SK-N-SH treated with all-trans-retinoic acid at 6 μM for 48 hours (cell line): ENCODE measurements around the gene RPS24.
"Not testable (repeated sequence)": the region's sequence is repeated elsewhere in the genome, so short reads cannot be mapped to it uniquely, and the experiment has no call there.

Experiments used
- ATAC-seq: fragments of 200-7000 bp; cut with Tn5 transposase; 3 replicates; pipeline ENCODE4 v1.9.1; 2020; ENCODE audit warnings: mild to moderate bottlenecking, moderate library complexity
- ARNTL ChIP-seq: fragments of 450-650 bp; formaldehyde crosslinking; IDR thresholded peaks from 2 replicates; pipeline ENCODE4 v1.5.0; 2020; ENCODE audit warnings: low read depth, mild to moderate bottlenecking, moderate library complexity, borderline replicate concordance
- CREB5 ChIP-seq: fragments of 250-450 bp; sonication (Bioruptor Pico); IDR thresholded peaks from 2 replicates; pipeline ENCODE4 v1.5.1; 2020; ENCODE audit warnings: low read depth, mild to moderate bottlenecking, moderate library complexity
- CSDC2 ChIP-seq: fragments of 250-450 bp; sonication (Bioruptor Pico); IDR thresholded peaks from 2 replicates; pipeline ENCODE4 v1.5.0; 2020; ENCODE audit warnings: mild to moderate bottlenecking, moderate library complexity
- ESRRG ChIP-seq: fragments of 250-450 bp; sonication (Bioruptor Pico); IDR thresholded peaks from 2 replicates; pipeline ENCODE4 v1.6.1; 2021; ENCODE audit warnings: mild to moderate bottlenecking
- GLIS3 ChIP-seq: fragments of 250-450 bp; sonication (Bioruptor Pico); IDR thresholded peaks from 2 replicates; pipeline ENCODE4 v1.5.0; 2020; ENCODE audit warnings: mild to moderate bottlenecking, moderate library complexity
- ISL1 ChIP-seq: fragments of 250-450 bp; sonication (Bioruptor Pico); IDR thresholded peaks from 2 replicates; pipeline ENCODE4 v2.1.2; 2022; ENCODE audit warnings: mild to moderate bottlenecking, moderate library complexity
- PPARA ChIP-seq: fragments of 250-450 bp; sonication (Bioruptor Pico); IDR thresholded peaks from 2 replicates; pipeline ENCODE4 v1.5.0; 2020; ENCODE audit warnings: mild to moderate bottlenecking, borderline replicate concordance
- RARB ChIP-seq: fragments of 250-450 bp; sonication (Bioruptor Pico); IDR thresholded peaks from 2 replicates; pipeline ENCODE4 v1.8.0; 2021; ENCODE audit warnings: mild to moderate bottlenecking, moderate library complexity
- SNAI2 ChIP-seq: fragments of 250-450 bp; sonication (Bioruptor Pico); IDR thresholded peaks from 2 replicates; pipeline ENCODE4 v1.5.0; 2020; ENCODE audit warnings: mild to moderate bottlenecking, moderate library complexity
- TCF4 ChIP-seq: fragments of 250-450 bp; sonication (Bioruptor Pico); IDR thresholded peaks from 2 replicates; pipeline ENCODE4 v1.8.0; 2021; ENCODE audit warnings: mild to moderate bottlenecking, moderate library complexity, borderline replicate concordance
- TOX ChIP-seq: fragments of 250-450 bp; sonication (Bioruptor Pico); IDR thresholded peaks from 2 replicates; pipeline ENCODE4 v1.8.0; 2021; ENCODE audit warnings: mild to moderate bottlenecking, moderate library complexity, borderline replicate concordance
- ZC3H10 ChIP-seq: fragments of 250-450 bp; sonication (Bioruptor Pico); IDR thresholded peaks from 2 replicates; pipeline ENCODE4 v1.5.1; 2021; ENCODE audit warnings: mild to moderate bottlenecking, moderate library complexity
- ZFP3 ChIP-seq: fragments of 250-450 bp; sonication (Bioruptor Pico); IDR thresholded peaks from 2 replicates; pipeline ENCODE4 v1.5.0; 2020; ENCODE audit warnings: mild to moderate bottlenecking, moderate library complexity
- ZFP30 ChIP-seq: fragments of 450-650 bp; formaldehyde crosslinking; IDR thresholded peaks from 2 replicates; pipeline ENCODE4 v1.5.0; 2022; ENCODE audit warnings: mild to moderate bottlenecking, moderate library complexity
- ZNF565 ChIP-seq: fragments of 450-650 bp; formaldehyde crosslinking; conservative IDR thresholded peaks from 2 replicates; pipeline ENCODE4 v1.5.0; 2020; ENCODE audit warnings: low read depth, mild to moderate bottlenecking, moderate library complexity
- ZNF70 ChIP-seq: fragments of 450-650 bp; formaldehyde crosslinking; IDR thresholded peaks from 2 replicates; pipeline ENCODE4 v1.5.0; 2020; ENCODE audit warnings: mild to moderate bottlenecking, moderate library complexity
- ZNF8 ChIP-seq: fragments of 450-650 bp; formaldehyde crosslinking; IDR thresholded peaks from 2 replicates; pipeline ENCODE4 v1.5.0; 2020; ENCODE audit warnings: mild to moderate bottlenecking, moderate library complexity
- TF ChIP-seq, protein P1 (sequence below): fragments of 250-450 bp; sonication (Bioruptor Pico); IDR thresholded peaks from 2 replicates; pipeline ENCODE4 v1.8.0; 2020; ENCODE audit warnings: mild to moderate bottlenecking, moderate library complexity, borderline replicate concordance
- TF ChIP-seq, protein P2 (sequence below): fragments of 250-450 bp; sonication (Bioruptor Pico); IDR thresholded peaks from 2 replicates; pipeline ENCODE4 v1.5.1; 2021; ENCODE audit warnings: mild to moderate bottlenecking, moderate library complexity
- TF ChIP-seq, protein P3 (sequence below): fragments of 250-450 bp; sonication (Bioruptor Pico); IDR thresholded peaks from 2 replicates; pipeline ENCODE4 v1.8.0; 2021; ENCODE audit warnings: low read depth, mild to moderate bottlenecking, moderate library complexity, borderline replicate concordance

The RPS24 gene

GRCh38 chr10:78071857-78072179 lies 38.2 kb downstream of the RPS24 start:
- no peak for TF ChIP-seq PPARA
- TF ChIP-seq CREB5 (CRISPR knock-in tag) = no peak
- no peak for TF ChIP-seq TOX (CRISPR knock-in tag)
- TF ChIP-seq RARB (CRISPR knock-in tag) = no peak
- no peak for TF ChIP-seq SNAI2
- ATAC-seq = no peak

DNA sequence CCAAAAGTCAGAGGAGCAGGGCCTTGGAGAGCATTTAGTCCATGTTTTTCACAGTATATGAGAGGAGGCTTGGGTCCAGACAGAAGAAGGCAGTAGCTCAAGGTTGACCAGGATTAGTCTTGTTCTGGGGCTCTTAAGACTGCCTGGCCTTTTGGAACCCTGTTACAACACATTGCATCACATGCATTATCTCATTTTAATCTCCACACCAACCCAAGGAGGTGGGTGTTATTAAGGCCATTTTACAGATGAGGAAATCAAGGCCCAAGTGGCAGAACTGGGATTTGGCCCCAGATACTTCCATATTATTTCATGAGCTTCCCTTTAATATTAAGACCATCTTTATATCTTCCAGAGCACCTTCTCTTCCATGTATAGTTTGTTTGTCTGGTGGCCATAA lies 38.8 kb downstream of the RPS24 start:
- ATAC-seq = no peak
- TF ChIP-seq TCF4 (CRISPR knock-in tag) = no peak
- no peak for TF ChIP-seq CREB5 (CRISPR knock-in tag)
- no peak for TF ChIP-seq ARNTL (CRISPR knock-in tag)
- TF ChIP-seq SNAI2 = no peak
- no peak for TF ChIP-seq PPARA
- TF ChIP-seq GLIS3 (CRISPR knock-in tag) = no peak
- TF ChIP-seq ZFP30 (CRISPR knock-in tag) = no peak
- TF ChIP-seq ZNF8 = no peak
- TF ChIP-seq, protein P1, sequence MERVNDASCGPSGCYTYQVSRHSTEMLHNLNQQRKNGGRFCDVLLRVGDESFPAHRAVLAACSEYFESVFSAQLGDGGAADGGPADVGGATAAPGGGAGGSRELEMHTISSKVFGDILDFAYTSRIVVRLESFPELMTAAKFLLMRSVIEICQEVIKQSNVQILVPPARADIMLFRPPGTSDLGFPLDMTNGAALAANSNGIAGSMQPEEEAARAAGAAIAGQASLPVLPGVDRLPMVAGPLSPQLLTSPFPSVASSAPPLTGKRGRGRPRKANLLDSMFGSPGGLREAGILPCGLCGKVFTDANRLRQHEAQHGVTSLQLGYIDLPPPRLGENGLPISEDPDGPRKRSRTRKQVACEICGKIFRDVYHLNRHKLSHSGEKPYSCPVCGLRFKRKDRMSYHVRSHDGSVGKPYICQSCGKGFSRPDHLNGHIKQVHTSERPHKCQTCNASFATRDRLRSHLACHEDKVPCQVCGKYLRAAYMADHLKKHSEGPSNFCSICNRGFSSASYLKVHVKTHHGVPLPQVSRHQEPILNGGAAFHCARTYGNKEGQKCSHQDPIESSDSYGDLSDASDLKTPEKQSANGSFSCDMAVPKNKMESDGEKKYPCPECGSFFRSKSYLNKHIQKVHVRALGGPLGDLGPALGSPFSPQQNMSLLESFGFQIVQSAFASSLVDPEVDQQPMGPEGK = no peak
- no peak for TF ChIP-seq TOX (CRISPR knock-in tag)
- TF ChIP-seq, protein P2, sequence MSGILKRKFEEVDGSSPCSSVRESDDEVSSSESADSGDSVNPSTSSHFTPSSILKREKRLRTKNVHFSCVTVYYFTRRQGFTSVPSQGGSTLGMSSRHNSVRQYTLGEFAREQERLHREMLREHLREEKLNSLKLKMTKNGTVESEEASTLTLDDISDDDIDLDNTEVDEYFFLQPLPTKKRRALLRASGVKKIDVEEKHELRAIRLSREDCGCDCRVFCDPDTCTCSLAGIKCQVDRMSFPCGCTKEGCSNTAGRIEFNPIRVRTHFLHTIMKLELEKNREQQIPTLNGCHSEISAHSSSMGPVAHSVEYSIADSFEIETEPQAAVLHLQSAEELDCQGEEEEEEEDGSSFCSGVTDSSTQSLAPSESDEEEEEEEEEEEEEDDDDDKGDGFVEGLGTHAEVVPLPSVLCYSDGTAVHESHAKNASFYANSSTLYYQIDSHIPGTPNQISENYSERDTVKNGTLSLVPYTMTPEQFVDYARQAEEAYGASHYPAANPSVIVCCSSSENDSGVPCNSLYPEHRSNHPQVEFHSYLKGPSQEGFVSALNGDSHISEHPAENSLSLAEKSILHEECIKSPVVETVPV = no peak
- TF ChIP-seq ZC3H10 (CRISPR knock-in tag) = no peak
- TF ChIP-seq, protein P3, sequence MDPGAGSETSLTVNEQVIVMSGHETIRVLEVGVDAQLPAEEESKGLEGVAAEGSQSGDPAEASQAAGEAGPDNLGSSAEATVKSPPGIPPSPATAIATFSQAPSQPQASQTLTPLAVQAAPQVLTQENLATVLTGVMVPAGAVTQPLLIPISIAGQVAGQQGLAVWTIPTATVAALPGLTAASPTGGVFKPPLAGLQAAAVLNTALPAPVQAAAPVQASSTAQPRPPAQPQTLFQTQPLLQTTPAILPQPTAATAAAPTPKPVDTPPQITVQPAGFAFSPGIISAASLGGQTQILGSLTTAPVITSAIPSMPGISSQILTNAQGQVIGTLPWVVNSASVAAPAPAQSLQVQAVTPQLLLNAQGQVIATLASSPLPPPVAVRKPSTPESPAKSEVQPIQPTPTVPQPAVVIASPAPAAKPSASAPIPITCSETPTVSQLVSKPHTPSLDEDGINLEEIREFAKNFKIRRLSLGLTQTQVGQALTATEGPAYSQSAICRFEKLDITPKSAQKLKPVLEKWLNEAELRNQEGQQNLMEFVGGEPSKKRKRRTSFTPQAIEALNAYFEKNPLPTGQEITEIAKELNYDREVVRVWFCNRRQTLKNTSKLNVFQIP (CRISPR knock-in tag) = no peak
- TF ChIP-seq ISL1 (CRISPR knock-in tag) = no peak
- TF ChIP-seq ZNF70 (CRISPR knock-in tag) = no peak
- TF ChIP-seq RARB (CRISPR knock-in tag) = no peak
- TF ChIP-seq, all 23 proteins: peak for 0

GRCh38 chr10:78075806-78076205 lies 42.1 kb downstream of the RPS24 start:
- ATAC-seq = not testable (repeated sequence)

DNA sequence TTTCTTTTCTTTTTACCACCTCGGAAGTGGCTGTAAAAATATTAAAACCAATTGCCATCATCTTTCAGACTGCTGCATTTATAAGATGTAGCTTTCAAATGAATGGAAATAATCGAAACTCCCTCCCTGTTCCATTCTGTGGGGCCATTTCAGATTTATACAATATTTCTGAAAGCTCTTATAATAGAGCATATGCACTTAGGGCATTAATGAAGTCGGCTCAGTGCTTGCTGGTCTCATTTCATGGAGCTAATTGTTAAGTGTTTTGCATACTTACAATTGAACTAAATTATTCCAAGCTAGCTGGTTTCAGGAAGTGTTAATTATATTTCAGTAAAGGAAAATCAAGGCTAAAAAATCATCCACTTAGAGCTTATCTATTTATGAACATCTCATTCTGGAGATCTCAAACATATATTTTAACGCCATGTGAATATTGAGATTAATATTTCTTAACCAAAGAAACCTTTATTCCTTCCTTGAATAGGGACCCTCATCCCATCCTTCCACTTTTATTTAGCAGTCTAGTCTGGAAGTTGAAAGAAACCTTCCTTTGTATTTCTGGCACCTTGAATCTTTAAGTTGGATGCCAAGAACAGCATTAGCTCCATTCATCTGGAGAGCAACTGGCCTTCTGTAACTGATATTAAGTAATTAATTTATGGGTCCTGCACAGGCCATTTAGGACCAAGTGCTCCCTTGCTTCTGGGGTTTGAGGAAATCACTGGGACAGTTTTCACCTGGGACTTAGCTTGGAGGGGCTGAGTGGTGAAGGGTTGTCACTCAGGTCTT lies 45.1 kb downstream of the RPS24 start:
- no peak for ATAC-seq
- no peak for TF ChIP-seq TOX (CRISPR knock-in tag)

- ATAC-seq = no peak
- TF ChIP-seq CSDC2 (CRISPR knock-in tag) (no peak), ESRRG (CRISPR knock-in tag) (no peak), TCF4 (CRISPR knock-in tag) (no peak), ISL1 (CRISPR knock-in tag) (no peak), SNAI2 (no peak), ZNF8 (no peak), ZNF565 (CRISPR knock-in tag) (no peak), CREB5 (CRISPR knock-in tag) (no peak), PPARA (no peak), ARNTL (CRISPR knock-in tag) (no peak), ZFP30 (CRISPR knock-in tag) (no peak), ZFP3 (CRISPR knock-in tag) (no peak), ZNF70 (CRISPR knock-in tag) (no peak), GLIS3 (CRISPR knock-in tag) (no peak)
- TF ChIP-seq, protein P3 (CRISPR knock-in tag) = no peak
- TF ChIP-seq, protein P2 = no peak
These were observed 45.7 kb downstream of the RPS24 start for GRCh38 chr10:78079411-78079810.
